CD4-positive, alpha-beta T cell treated with Interleukin-4 for 4 hours (primary cell): ENCODE measurements around the gene XPO6.

Source experiments
- DNase-seq: peaks from one replicate; pipeline ENCODE4 v3.0.0-alpha.2; 2020

Gene XPO6

GRCh38 chr16:28058839-28059589 is 152.8 kb downstream of the XPO6 start:
- no peak for DNase-seq

GRCh38 chr16:28057949-28058348 is 153.8 kb downstream of the XPO6 start:
- no peak for DNase-seq

DNA sequence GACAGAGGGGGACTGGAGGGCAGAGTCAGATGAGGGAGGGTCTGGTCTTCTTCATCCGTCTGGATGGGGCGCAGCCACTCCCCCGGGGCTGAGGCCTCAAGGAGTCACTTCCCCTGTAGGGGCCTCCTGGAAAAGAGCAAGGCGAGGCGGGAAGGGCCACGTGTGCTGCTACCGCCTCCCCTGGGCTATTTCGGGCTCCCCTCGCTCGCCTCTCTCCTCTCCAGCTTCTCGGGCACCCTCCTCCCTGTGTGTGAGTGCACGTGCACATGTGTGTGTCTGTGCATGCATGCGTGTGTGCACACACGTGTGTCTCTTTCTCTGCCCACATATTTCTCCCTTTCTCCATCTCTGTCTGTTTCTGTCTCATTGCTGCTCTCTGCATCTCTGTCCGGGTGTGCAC is 158.3 kb downstream of the XPO6 start:
- no peak for DNase-seq

GRCh38 chr16:28052274-28053128 is 159.3 kb downstream of the XPO6 start:
- no peak for DNase-seq

GRCh38 chr16:28051486-28051885 is 160.3 kb downstream of the XPO6 start:
- DNase-seq: no peak
